SK-N-SH treated with all-trans-retinoic acid at 6 μM for 48 hours (cell line): ENCODE measurements around the gene PTPN7.

ENCODE experiments used
- ARNTL ChIP-seq: fragments of 450-650 bp; formaldehyde crosslinking; IDR thresholded peaks from 2 replicates; pipeline ENCODE4 v1.5.0; 2020; ENCODE audit warnings: low read depth, mild to moderate bottlenecking, moderate library complexity, borderline replicate concordance
- ESRRG ChIP-seq: fragments of 250-450 bp; sonication (Bioruptor Pico); IDR thresholded peaks from 2 replicates; pipeline ENCODE4 v1.6.1; 2021; ENCODE audit warnings: mild to moderate bottlenecking
- RARB ChIP-seq: fragments of 250-450 bp; sonication (Bioruptor Pico); IDR thresholded peaks from 2 replicates; pipeline ENCODE4 v1.8.0; 2021; ENCODE audit warnings: mild to moderate bottlenecking, moderate library complexity
- SNAI2 ChIP-seq: fragments of 250-450 bp; sonication (Bioruptor Pico); IDR thresholded peaks from 2 replicates; pipeline ENCODE4 v1.5.0; 2020; ENCODE audit warnings: mild to moderate bottlenecking, moderate library complexity
- ZNF70 ChIP-seq: fragments of 450-650 bp; formaldehyde crosslinking; IDR thresholded peaks from 2 replicates; pipeline ENCODE4 v1.5.0; 2020; ENCODE audit warnings: mild to moderate bottlenecking, moderate library complexity
- ZNF8 ChIP-seq: fragments of 450-650 bp; formaldehyde crosslinking; IDR thresholded peaks from 2 replicates; pipeline ENCODE4 v1.5.0; 2020; ENCODE audit warnings: mild to moderate bottlenecking, moderate library complexity
- TF ChIP-seq, protein P1 (sequence below): fragments of 250-450 bp; sonication (Bioruptor Pico); IDR thresholded peaks from 2 replicates; pipeline ENCODE4 v1.8.0; 2020; ENCODE audit warnings: mild to moderate bottlenecking, moderate library complexity, borderline replicate concordance
- TF ChIP-seq, protein P2 (sequence below): fragments of 250-450 bp; sonication (Bioruptor Pico); IDR thresholded peaks from 2 replicates; pipeline ENCODE4 v1.5.0; 2020; ENCODE audit warnings: mild to moderate bottlenecking, moderate library complexity
- TF ChIP-seq, protein P3 (sequence below): fragments of 250-450 bp; sonication (Bioruptor Pico); IDR thresholded peaks from 2 replicates; pipeline ENCODE4 v1.5.1; 2021; ENCODE audit warnings: mild to moderate bottlenecking, moderate library complexity

DNA sequence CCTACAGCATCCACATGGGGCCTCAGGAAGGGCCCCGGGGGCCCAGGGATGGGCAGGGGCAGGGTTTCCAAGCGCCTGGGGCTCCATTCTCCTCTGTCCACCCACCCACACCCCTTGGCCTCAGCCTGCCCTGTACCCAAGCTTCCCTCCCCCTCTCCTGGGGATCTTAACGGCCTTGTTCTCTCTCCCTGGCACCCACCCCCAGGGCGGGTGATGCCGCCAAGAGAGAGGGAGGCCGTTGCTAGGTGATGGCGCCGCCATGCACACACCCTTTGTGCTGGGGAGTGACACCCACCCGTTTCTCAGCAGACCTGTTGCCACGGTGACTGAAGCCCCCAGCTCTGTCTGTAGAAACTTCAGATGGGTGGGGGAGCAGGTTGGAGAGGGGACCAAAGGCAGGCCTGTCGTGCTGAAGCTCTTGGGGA, 30.1 kb downstream of the PTPN7 start:
- TF ChIP-seq ESRRG = no peak
- no peak for TF ChIP-seq RARB (CRISPR knock-in tag)
- TF ChIP-seq, protein P1, sequence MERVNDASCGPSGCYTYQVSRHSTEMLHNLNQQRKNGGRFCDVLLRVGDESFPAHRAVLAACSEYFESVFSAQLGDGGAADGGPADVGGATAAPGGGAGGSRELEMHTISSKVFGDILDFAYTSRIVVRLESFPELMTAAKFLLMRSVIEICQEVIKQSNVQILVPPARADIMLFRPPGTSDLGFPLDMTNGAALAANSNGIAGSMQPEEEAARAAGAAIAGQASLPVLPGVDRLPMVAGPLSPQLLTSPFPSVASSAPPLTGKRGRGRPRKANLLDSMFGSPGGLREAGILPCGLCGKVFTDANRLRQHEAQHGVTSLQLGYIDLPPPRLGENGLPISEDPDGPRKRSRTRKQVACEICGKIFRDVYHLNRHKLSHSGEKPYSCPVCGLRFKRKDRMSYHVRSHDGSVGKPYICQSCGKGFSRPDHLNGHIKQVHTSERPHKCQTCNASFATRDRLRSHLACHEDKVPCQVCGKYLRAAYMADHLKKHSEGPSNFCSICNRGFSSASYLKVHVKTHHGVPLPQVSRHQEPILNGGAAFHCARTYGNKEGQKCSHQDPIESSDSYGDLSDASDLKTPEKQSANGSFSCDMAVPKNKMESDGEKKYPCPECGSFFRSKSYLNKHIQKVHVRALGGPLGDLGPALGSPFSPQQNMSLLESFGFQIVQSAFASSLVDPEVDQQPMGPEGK = no peak
- TF ChIP-seq ZNF8 = no peak
- TF ChIP-seq ARNTL (CRISPR knock-in tag) = no peak
- TF ChIP-seq ZNF70 (CRISPR knock-in tag) = no peak
- TF ChIP-seq, protein P2, sequence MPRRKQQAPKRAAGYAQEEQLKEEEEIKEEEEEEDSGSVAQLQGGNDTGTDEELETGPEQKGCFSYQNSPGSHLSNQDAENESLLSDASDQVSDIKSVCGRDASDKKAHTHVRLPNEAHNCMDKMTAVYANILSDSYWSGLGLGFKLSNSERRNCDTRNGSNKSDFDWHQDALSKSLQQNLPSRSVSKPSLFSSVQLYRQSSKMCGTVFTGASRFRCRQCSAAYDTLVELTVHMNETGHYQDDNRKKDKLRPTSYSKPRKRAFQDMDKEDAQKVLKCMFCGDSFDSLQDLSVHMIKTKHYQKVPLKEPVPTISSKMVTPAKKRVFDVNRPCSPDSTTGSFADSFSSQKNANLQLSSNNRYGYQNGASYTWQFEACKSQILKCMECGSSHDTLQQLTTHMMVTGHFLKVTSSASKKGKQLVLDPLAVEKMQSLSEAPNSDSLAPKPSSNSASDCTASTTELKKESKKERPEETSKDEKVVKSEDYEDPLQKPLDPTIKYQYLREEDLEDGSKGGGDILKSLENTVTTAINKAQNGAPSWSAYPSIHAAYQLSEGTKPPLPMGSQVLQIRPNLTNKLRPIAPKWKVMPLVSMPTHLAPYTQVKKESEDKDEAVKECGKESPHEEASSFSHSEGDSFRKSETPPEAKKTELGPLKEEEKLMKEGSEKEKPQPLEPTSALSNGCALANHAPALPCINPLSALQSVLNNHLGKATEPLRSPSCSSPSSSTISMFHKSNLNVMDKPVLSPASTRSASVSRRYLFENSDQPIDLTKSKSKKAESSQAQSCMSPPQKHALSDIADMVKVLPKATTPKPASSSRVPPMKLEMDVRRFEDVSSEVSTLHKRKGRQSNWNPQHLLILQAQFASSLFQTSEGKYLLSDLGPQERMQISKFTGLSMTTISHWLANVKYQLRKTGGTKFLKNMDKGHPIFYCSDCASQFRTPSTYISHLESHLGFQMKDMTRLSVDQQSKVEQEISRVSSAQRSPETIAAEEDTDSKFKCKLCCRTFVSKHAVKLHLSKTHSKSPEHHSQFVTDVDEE (CRISPR knock-in tag) = no peak
- TF ChIP-seq SNAI2 (CRISPR knock-in tag) = no peak
- TF ChIP-seq, protein P3, sequence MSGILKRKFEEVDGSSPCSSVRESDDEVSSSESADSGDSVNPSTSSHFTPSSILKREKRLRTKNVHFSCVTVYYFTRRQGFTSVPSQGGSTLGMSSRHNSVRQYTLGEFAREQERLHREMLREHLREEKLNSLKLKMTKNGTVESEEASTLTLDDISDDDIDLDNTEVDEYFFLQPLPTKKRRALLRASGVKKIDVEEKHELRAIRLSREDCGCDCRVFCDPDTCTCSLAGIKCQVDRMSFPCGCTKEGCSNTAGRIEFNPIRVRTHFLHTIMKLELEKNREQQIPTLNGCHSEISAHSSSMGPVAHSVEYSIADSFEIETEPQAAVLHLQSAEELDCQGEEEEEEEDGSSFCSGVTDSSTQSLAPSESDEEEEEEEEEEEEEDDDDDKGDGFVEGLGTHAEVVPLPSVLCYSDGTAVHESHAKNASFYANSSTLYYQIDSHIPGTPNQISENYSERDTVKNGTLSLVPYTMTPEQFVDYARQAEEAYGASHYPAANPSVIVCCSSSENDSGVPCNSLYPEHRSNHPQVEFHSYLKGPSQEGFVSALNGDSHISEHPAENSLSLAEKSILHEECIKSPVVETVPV = no peak
